Stimulated activated CD4-positive, alpha-beta T cell treated with anti-CD3 and anti-CD28 coated beads, Interleukin-15, amount 100 ng/mL, for 1 hour (primary cell): ENCODE measurements around the gene LMAN1L.

ENCODE experiments used
- DNase-seq, 2 donors: peaks; one replicate each; pipeline ENCODE4 v3.0.0-alpha.2; 2020; ENCODE audit warnings: low read depth in 1 of 2, low spot score in 1 of 2

LMAN1L gene

GRCh38 chr15:74793135-74794028, 19.3 kb upstream of the LMAN1L start:
- DNase-seq = peak; percentile 52 to 63

- no peak for DNase-seq
Measured at GRCh38 chr15:74794248-74794969, 18.2 kb upstream of the LMAN1L start.

GRCh38 chr15:74794970-74795349, 17.7 kb upstream of the LMAN1L start:
- DNase-seq = no peak

GRCh38 chr15:74795966-74796625, 16.5 kb upstream of the LMAN1L start:
- DNase-seq = no peak

GRCh38 chr15:74798388-74799254, 14.0 kb upstream of the LMAN1L start:
- DNase-seq = no peak

- no peak for DNase-seq
Measured at GRCh38 chr15:74799255-74799855, 13.3 kb upstream of the LMAN1L start.

GRCh38 chr15:74799856-74800558, 12.6 kb upstream of the LMAN1L start:
- peak; percentile 79 to 81 for DNase-seq

- DNase-seq = no peak
Measured at GRCh38 chr15:74800559-74801094, 12.0 kb upstream of the LMAN1L start.

GRCh38 chr15:74801311-74801997, 11.2 kb upstream of the LMAN1L start:
- no peak for DNase-seq

- DNase-seq = no peak
Measured at GRCh38 chr15:74802290-74802689, 10.3 kb upstream of the LMAN1L start.

GRCh38 chr15:74802862-74803447, 9.7 kb upstream of the LMAN1L start:
- no peak for DNase-seq

GRCh38 chr15:74804935-74805334, 7.7 kb upstream of the LMAN1L start:
- no peak for DNase-seq

GRCh38 chr15:74807282-74807681, 5.4 kb upstream of the LMAN1L start:
- DNase-seq = no peak

- DNase-seq = no peak
Measured at GRCh38 chr15:74808078-74808839, 4.4 kb upstream of the LMAN1L start.

- DNase-seq = no peak
Measured at GRCh38 chr15:74808840-74809229, 3.8 kb upstream of the LMAN1L start.

GRCh38 chr15:74809242-74809641, 3.4 kb upstream of the LMAN1L start:
- DNase-seq = no peak

GRCh38 chr15:74809956-74810355, 2.7 kb upstream of the LMAN1L start:
- DNase-seq = no peak
